T-helper 22 cell (primary cell): Measurements from ENCODE around the gene SLC16A12.

Experiments used
- DNase-seq: peaks from one replicate; pipeline ENCODE4 v3.0.0-alpha.2; 2020; ENCODE audit warnings: low read depth

SLC16A12 gene

DNA sequence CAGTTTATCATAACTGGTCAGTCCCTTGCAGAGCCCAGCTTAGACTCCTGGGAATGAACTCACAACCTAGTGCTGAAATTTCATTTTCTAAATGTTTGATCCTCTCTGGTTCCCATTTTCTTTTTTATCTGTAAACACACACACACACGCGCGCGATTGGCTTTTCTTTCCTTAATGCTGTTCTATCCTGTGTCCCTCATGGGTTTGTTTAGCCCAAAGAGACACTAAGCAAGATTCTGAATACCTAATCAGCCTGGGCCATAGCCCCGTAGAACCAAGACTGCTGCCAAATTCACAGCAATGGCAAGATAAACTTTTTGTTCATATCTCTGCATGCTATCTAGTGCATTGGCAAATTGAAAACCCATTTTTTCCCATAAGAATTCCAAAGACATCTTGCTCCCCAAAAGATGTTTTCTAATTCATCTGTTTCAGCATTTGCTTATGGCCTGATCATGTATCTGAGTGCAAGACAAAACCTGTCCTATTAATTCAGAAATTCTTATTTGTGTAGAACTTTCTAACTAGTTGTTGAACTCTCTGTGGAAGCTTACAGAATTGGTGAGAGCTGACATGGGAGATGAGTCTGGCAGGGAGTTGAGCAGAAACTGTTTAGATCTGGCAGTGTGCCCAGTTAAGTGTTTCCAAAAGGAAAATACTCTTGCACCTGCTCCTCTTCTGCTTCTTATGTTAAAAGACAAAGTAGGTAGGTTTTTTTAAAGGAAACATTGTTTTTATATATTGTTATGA lies 144.7 kb downstream of the SLC16A12 start:
- no peak for DNase-seq

DNA sequence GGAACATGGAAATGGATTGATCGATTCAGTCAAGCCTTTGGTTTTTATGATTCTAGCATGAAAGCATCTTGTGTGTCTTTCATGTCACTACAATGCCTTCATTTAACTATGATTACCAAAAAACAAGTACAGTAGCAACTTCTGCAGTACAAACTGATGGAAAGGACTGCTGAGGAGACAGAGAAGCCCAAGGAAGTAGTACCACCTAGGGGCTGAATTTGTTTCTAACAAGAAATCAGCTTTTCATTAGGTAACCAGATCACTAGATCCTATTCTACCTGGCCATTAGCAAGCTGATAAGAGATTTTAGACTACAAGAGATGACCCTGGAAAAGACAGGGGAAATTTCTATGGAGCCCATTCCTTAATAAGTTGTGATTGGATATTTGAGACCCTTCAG lies 146.1 kb downstream of the SLC16A12 start:
- DNase-seq, result no peak

DNA sequence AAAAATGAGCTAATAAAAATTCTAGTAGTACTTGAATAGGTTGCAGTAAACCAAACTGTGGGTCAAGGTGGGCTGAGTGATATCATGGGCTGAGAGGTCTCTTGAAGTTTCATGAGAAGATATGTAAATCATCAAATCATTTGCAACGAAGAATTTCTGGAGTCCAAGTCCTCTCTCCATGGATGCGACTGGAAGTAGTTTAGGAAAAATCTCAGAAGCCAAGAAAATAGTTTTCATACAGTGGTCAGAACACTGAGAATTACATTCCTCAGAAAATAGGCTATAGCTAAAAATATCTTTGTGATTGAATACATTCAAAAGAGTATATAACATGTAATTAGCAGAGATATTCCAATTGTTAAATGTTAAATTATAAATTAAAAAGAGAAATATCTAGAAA lies 146.6 kb downstream of the SLC16A12 start:
- DNase-seq, result no peak

DNA sequence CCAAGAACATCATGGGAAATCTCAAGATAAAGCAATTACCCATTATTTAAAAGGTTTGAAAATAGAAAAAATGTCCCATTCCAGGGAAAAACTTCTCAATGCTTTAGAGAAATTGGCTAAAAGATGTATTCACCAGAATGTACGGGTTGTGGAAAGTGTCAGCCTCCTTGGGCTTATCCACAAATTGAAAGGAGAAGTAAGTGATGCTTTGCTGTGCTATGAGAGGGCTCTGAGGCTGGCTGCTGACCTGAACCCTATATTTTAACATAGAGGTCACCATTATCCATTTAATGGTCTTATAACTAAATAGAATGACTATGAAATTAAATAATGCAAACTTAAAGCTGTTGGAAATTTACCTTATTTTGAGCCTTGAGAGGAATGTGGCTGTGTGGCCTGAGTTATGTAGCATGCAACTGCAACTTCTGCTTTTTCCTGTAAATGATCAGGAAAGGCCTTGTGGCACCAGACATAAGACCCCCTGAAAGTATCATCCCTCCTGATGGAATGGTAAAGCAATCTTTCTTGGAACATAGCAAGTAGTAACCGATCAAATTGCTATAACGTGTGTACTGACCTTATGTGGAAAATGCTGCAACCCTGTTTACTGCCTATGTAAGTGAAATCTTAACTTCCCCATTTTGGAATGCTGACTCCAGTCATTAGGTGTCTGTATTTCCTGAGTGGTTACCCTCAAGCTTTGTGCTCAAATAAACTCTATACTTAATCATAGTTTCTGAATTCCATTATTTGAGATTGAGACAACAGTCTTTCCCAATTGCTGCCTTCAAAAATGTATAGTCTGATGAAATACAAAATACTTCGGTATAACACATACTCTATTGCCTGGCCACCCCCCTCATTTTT lies 150.7 kb downstream of the SLC16A12 start:
- DNase-seq, result no peak

DNA sequence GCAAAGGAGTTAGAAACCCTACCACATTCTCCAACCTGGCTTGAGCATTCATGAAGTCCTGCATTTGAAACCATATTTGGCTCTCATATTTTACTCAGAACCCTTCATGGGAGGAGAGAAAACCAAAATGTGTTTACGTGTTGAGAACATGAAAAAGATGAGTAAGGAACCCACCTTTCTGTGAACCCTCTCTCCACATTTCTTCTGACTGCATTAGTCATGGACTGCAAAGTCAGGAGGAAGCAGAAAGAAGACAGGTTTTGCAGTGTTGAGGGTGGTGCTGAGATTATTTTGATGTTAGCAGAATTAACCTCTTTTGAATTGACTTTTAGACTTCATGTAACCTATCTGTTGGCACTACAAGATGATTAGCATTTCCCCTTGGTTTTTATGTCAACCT lies 152.6 kb downstream of the SLC16A12 start:
- DNase-seq, result no peak
